Natural killer cell (primary cell): ENCODE results near the gene OR1F1. TPM values are rescaled to one million over a fixed set of nuclear protein-coding genes. Genes with fewer than 3 reads are reported as not detected.
"Not testable (repeated sequence)": the region's sequence is repeated elsewhere in the genome, so short reads cannot be mapped to it uniquely, and the experiment has no call there.

Experiments used
- ATAC-seq, 3 donors: fragments of 150-1000 bp in 2 of 3; fragments of 200-7000 bp in 1 of 3; cut with Tn5 transposase; 1 replicate in 1 of 3; 2 replicates in 2 of 3; pipeline ENCODE4 v1.10.0; 2021; ENCODE audit warnings: mild to moderate bottlenecking in 2 of 3, moderate library complexity in 2 of 3
- DNase-seq, 2 donors: peaks; one replicate each; pipeline versions ENCODE4 v3.0.0 to v3.0.0-alpha.2; 2013 to 2021; ENCODE audit warnings: mixed read lengths in 1 of 2
- H3K27ac ChIP-seq: one replicate; pipeline ENCODE4 v1.5.1; 2013; ENCODE audit warnings: mild to moderate bottlenecking, low read length
- H3K27me3 ChIP-seq: one replicate; pipeline ENCODE4 v1.6.1; 2013; ENCODE audit warnings: low read length; ENCODE audit not compliant: control insufficient read depth, insufficient read depth
- H3K36me3 ChIP-seq: one replicate; pipeline ENCODE4 v1.6.1; 2013; ENCODE audit warnings: low read length; ENCODE audit not compliant: control insufficient read depth, insufficient read depth
- H3K4me1 ChIP-seq: one replicate; pipeline ENCODE4 v1.6.1; 2013; ENCODE audit warnings: low read length; ENCODE audit not compliant: control insufficient read depth, insufficient read depth
- H3K4me3 ChIP-seq: one replicate; pipeline ENCODE4 v1.5.1; 2013; ENCODE audit warnings: low read length
- H3K9me3 ChIP-seq: one replicate; pipeline ENCODE4 v1.6.1; 2013; ENCODE audit warnings: low read length; ENCODE audit not compliant: control insufficient read depth, insufficient read depth
- H3K27ac Mint-ChIP-seq, 2 donors: one replicate each; pipeline ENCODE4 v1.8.0; 2022; ENCODE audit warnings: mild to moderate bottlenecking in 2 of 2, mixed read lengths in 2 of 2, moderate library complexity in 1 of 2
- H3K27me3 Mint-ChIP-seq, 2 donors: one replicate each; pipeline ENCODE4 v1.8.0; 2022; ENCODE audit warnings: low read depth in 2 of 2, mixed read lengths in 2 of 2
- H3K36me3 Mint-ChIP-seq: one replicate; pipeline ENCODE4 v1.8.0; 2022; ENCODE audit warnings: mixed read lengths
- H3K4me1 Mint-ChIP-seq, 2 donors: one replicate each; pipeline ENCODE4 v1.8.0; 2022; ENCODE audit warnings: mixed read lengths in 2 of 2
- H3K4me3 Mint-ChIP-seq: one replicate; pipeline ENCODE4 v1.8.0; 2022; ENCODE audit warnings: mild to moderate bottlenecking, moderate library complexity, mixed read lengths
- H3K9me3 Mint-ChIP-seq, 2 donors: one replicate each; pipeline ENCODE4 v1.8.0; 2022; ENCODE audit warnings: mixed read lengths in 2 of 2
- WGBS: methylation state at CpG from one replicate; pipeline ENCODE4 v1.1.7; 2013; ENCODE audit warnings: missing lambda C conversion rate; ENCODE audit not compliant: insufficient coverage; 5-methylcytosine and 5-hydroxymethylcytosine counted together
- intact Hi-C: fragments of 100-400 bp; cut with micrococcal nuclease; formaldehyde crosslinking; loops from one replicate; pipeline ENCODE4 v1.14.2; 2022
- total RNA-seq, 4 donors: library from RNA; stranded (reverse); fragments of 120-200 nt in 1 of 4; gene quantifications; one replicate each; pipeline versions ENCODE4 v1.2.3 to v1.2.4, GENCODE V29; 2013 to 2022
- TF ChIP-seq, protein P1 (sequence below): fragments of 200-600 bp; IDR thresholded peaks from one replicate; pipeline ENCODE4 v1.8.0; 2022; ENCODE audit warnings: antibody characterized with exemption

Gene OR1F1
- total RNA-seq, 3 donors from 2014 or later (not counting 1 experiment from before 2014, with no cell fraction given): not detected

DNA sequence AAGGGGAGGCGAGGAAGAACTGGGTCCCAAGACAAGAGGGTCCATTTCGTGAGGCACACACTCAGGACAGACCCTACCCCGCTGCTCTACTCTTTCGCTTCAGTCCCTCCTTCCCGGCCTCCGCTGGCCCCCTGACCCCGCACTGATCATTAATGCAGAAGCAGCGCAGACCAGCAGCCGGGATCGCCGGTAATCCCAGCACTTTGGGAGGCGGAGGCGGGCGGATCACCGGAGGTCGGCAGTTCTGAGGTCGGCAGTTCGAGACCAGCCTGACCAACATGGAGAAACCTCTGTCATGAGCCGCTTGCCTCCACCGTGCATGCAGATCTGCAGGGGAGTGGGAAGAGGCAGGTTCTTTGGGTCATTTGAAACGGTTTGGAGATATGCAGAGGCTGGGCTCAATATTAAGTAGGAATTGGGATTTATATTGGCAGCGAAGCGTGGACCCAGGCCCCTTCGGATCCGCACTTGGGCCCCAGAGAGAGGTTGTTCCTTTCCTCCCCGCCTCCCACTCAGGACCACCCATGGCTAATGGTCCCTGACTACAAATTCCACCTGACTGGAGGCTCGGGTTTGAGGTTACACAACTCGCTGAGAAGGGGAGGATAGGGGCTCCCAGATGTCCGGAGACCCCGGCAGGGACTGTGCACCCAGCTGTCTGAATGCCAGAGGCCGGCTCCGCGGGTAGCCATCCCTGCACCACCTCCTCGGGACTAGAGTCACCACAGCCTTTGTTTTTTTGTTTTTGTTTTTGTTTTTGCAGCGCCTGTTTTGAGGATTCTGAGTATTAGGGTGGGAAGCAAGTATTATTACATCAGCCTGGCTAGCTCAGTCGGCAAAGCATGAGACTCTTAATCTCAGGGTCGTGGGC, 23.6 kb upstream of the OR1F1 start:
- Mint-ChIP-seq H3K36me3 (no peaks in the 10 kb centered on the region), H3K4me3 (no peak overlapping the region), H3K27me3 (peaks cover 0 to 5% of the 10 kb centered on the region in 2 donors), H3K4me1 (peaks cover 14 to 24% of the 10 kb centered on the region in 2 donors), H3K9me3 (no peaks in the 10 kb centered on the region), H3K27ac (no peak overlapping the region)
- intact Hi-C loops: no loop called here
- Histone ChIP-seq H3K9me3 (no peaks in the 10 kb centered on the region), H3K27me3 (peaks cover 6% of the 10 kb centered on the region), H3K27ac (no peak overlapping the region), H3K36me3 (no peaks in the 10 kb centered on the region), H3K4me3 (no peak overlapping the region), H3K4me1 (peaks cover 19% of the 10 kb centered on the region)
- ATAC-seq (no peak), DNase-seq (no peak)
- TF ChIP-seq, protein P1, sequence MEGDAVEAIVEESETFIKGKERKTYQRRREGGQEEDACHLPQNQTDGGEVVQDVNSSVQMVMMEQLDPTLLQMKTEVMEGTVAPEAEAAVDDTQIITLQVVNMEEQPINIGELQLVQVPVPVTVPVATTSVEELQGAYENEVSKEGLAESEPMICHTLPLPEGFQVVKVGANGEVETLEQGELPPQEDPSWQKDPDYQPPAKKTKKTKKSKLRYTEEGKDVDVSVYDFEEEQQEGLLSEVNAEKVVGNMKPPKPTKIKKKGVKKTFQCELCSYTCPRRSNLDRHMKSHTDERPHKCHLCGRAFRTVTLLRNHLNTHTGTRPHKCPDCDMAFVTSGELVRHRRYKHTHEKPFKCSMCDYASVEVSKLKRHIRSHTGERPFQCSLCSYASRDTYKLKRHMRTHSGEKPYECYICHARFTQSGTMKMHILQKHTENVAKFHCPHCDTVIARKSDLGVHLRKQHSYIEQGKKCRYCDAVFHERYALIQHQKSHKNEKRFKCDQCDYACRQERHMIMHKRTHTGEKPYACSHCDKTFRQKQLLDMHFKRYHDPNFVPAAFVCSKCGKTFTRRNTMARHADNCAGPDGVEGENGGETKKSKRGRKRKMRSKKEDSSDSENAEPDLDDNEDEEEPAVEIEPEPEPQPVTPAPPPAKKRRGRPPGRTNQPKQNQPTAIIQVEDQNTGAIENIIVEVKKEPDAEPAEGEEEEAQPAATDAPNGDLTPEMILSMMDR: no peak
- 90% methylated on average over 37 of the region's 37 CpGs for WGBS

DNA sequence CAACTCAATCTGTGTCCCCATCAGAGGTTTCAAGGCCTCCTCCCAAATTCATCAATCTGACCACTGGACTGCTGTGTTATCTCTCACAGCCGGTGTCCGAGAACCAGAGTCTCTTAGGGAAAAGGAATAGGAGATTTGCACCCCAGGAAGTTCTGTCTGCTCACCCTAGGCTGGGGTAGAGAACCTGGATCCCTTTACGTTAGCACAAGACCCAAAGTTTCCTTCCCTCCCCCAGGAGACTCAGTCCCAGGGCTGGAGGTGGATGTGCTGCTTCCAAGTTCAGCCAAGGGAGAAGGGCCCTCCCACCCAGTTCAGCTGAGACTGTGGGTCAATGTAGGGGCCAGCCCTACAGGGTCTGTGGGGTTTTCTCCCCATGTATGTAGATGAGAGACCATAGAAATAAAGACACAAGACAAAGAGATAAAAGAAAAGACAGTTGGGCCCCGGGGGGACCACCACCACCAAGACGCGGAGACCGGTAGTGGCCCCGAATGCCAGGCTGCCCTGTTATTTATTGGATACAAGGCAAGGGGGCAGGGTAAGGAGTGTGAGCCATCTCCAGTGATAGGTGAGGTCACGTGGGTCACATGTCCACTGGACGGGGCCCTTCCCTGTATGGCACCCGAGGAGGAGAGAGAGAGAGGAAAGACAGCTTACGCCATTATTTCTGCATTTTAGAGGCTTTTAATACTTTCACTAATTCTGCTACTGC, 22.7 kb upstream of the OR1F1 start:
- Histone ChIP-seq H3K27ac (peak overlapping the region; percentile 39), H3K36me3 (no peaks in the 10 kb centered on the region), H3K9me3 (no peaks in the 10 kb centered on the region), H3K27me3 (peaks cover 12% of the 10 kb centered on the region), H3K4me3 (no peak overlapping the region), H3K4me1 (peaks cover 11% of the 10 kb centered on the region)
- peaks cover 8 to 16% of the 10 kb centered on the region in 2 donors for H3K4me1 Mint-ChIP-seq
- 95% methylated on average over 10 of the region's 12 CpGs for WGBS
- peak overlapping the region; percentile 35 for H3K4me3 Mint-ChIP-seq
- no peaks in the 10 kb centered on the region for H3K9me3 Mint-ChIP-seq
- TF ChIP-seq, protein P1: no peak
- no peaks in the 10 kb centered on the region for H3K36me3 Mint-ChIP-seq
- H3K27ac Mint-ChIP-seq: peak overlapping the region; percentile 80 to 84
- DNase-seq (no peak), ATAC-seq (no peak)
- intact Hi-C loops: no loop called here
- peaks cover 0 to 9% of the 10 kb centered on the region in 2 donors for H3K27me3 Mint-ChIP-seq

DNA sequence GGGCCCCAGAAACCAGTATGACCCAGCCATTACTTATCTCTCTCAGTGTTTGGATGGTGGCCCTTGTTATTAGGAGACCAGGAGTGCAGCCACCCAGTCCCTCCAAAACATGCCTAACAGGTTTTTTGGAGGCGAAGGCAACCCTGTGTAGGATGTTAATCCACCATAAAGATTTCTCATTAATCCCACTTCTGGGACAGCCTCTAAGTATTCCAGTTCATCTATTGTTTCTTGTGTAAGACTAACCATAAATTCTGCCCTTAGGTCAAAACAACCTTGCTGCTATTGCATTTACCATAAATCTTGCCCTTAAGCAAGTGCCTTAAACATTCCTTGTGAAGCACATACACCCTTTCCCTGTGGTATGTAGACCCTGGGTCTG, 21.5 kb upstream of the OR1F1 start:
- Histone ChIP-seq H3K4me1 (peaks cover 22% of the 10 kb centered on the region), H3K36me3 (no peaks in the 10 kb centered on the region), H3K4me3 (no peak overlapping the region), H3K9me3 (no peaks in the 10 kb centered on the region), H3K27ac (no peak overlapping the region), H3K27me3 (peaks cover 17% of the 10 kb centered on the region)
- intact Hi-C loops: loop anchor here (1.0 to 2.0 kb wide), 2 partner anchors 72 to 107 kb away; no protein-coding TSS in a partner anchor
- Mint-ChIP-seq H3K4me3 (no peak overlapping the region), H3K27ac (no peak overlapping the region), H3K9me3 (no peaks in the 10 kb centered on the region), H3K4me1 (peaks cover 20 to 29% of the 10 kb centered on the region in 2 donors), H3K36me3 (no peaks in the 10 kb centered on the region), H3K27me3 (peaks cover 6 to 17% of the 10 kb centered on the region in 2 donors)
- TF ChIP-seq, protein P1: no peak
- 33% methylated on average over 1 of the region's 1 CpG for WGBS
- DNase-seq (no peak), ATAC-seq (no peak)

DNA sequence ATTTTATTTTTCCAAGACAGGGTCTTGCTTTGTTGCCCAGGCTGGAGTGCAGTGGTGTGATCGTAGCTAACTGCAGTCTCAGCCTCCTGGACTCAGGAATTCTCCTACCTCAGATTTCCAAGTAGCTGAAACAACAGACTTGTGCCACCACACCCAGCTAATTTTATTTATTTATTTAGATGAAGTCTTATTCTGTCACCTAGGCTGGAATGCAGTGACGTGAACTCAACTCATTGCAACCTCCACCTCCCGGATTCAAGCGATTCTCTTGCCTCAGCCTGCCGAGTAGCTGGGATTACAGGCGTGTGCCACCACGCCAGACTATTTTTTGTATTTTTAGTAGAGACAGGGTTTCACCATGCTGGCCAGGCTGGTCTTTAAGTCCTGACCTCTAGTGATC, 19.3 kb upstream of the OR1F1 start:
- H3K9me3 ChIP-seq, H3K36me3 ChIP-seq, intact Hi-C loops, ATAC-seq, DNase-seq, H3K9me3 Mint-ChIP-seq, H3K27ac Mint-ChIP-seq, H3K27ac ChIP-seq, H3K4me3 ChIP-seq, H3K36me3 Mint-ChIP-seq, H3K4me3 Mint-ChIP-seq: not testable (repeated sequence)
- WGBS: 96% methylated on average over 7 of the region's 7 CpGs
- peaks cover 34% of the 10 kb centered on the region for H3K27me3 ChIP-seq
- peaks cover 32% of the 10 kb centered on the region for H3K4me1 ChIP-seq
- Mint-ChIP-seq H3K27me3 (peaks cover 20 to 28% of the 10 kb centered on the region in 2 donors), H3K4me1 (peaks cover 28 to 36% of the 10 kb centered on the region in 2 donors)
